Activated T-helper 17 cell treated with anti-CD3 and anti-CD28 coated beads, Interleukin-2, amount 50 U/mL, for 72 hours (primary cell): ENCODE data around the gene GRN. TPM values are rescaled to one million over a fixed set of nuclear protein-coding genes. Genes with fewer than 3 reads are reported as not detected.
"Not testable (repeated sequence)": the region's sequence is repeated elsewhere in the genome, so short reads cannot be mapped to it uniquely, and the experiment has no call there.

Experiments used
- ATAC-seq: fragments of 150-1000 bp; cut with Tn5 transposase; replicated peaks from 2 replicates; pipeline ENCODE4 v1.10.0; 2021; ENCODE audit warnings: mild to moderate bottlenecking, moderate library complexity
- H3K27ac Mint-ChIP-seq: one replicate; pipeline ENCODE4 v1.8.0; 2022; ENCODE audit warnings: mixed read lengths
- H3K27me3 Mint-ChIP-seq: one replicate; pipeline ENCODE4 v1.8.0; 2022; ENCODE audit warnings: mixed read lengths
- H3K36me3 Mint-ChIP-seq: one replicate; pipeline ENCODE4 v1.8.0; 2022; ENCODE audit warnings: low read depth, mild to moderate bottlenecking, mixed read lengths
- H3K4me1 Mint-ChIP-seq: one replicate; pipeline ENCODE4 v1.8.0; 2022; ENCODE audit warnings: mixed read lengths
- H3K4me3 Mint-ChIP-seq: one replicate; pipeline ENCODE4 v1.8.0; 2022; ENCODE audit warnings: mild to moderate bottlenecking, mixed read lengths
- H3K9me3 Mint-ChIP-seq: one replicate; pipeline ENCODE4 v1.8.0; 2022; ENCODE audit warnings: mixed read lengths
- total RNA-seq, 2 donors: library from RNA; stranded (reverse); gene quantifications; one replicate each; pipeline ENCODE4 v1.2.3, GENCODE V29; 2022

The GRN gene
- total RNA-seq, 2 donors from 2014 or later = 48.5 to 54.5 TPM

- Mint-ChIP-seq H3K27ac (no peak overlapping the region), H3K4me1 (peaks cover 6% of the 10 kb centered on the region), H3K4me3 (no peak overlapping the region), H3K27me3 (no peaks in the 10 kb centered on the region), H3K9me3 (no peaks in the 10 kb centered on the region), H3K36me3 (no peaks in the 10 kb centered on the region)
- no peak for ATAC-seq
Observed at GRCh38 chr17:44358066-44358465, 13.0 kb downstream of the GRN start.

GRCh38 chr17:44359006-44359405, 13.9 kb downstream of the GRN start:
- no peak overlapping the region for H3K4me3 Mint-ChIP-seq
- no peaks in the 10 kb centered on the region for H3K27me3 Mint-ChIP-seq
- H3K9me3 Mint-ChIP-seq = no peaks in the 10 kb centered on the region
- H3K4me1 Mint-ChIP-seq = peaks cover 6% of the 10 kb centered on the region
- no peak for ATAC-seq
- H3K36me3 Mint-ChIP-seq = no peaks in the 10 kb centered on the region
- no peak overlapping the region for H3K27ac Mint-ChIP-seq

- no peak overlapping the region for H3K4me3 Mint-ChIP-seq
- ATAC-seq = no peak
- H3K9me3 Mint-ChIP-seq = no peaks in the 10 kb centered on the region
- no peak overlapping the region for H3K27ac Mint-ChIP-seq
- H3K36me3 Mint-ChIP-seq = no peaks in the 10 kb centered on the region
- peaks cover 6% of the 10 kb centered on the region for H3K4me1 Mint-ChIP-seq
- H3K27me3 Mint-ChIP-seq = no peaks in the 10 kb centered on the region
Observed at GRCh38 chr17:44359458-44360143, 14.5 kb downstream of the GRN start.

DNA sequence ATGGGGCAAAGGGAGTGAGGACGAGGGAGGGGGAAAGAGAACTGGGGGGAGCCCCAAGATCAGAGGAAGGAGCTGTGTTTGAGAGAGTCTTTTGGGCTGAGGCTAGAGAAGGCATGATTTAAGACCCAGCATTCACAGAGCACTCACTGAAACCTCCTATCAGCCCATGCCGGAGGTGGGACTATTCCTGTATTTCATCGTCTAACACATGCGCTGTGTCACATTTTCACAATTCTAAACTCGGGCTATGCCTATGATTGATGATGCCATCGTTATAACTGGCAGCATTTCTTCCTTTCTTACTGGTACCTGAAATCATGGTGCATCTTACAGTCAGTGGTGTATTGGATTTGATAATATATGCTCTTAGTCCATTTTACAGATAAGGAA, 15.0 kb downstream of the GRN start:
- no peak overlapping the region for H3K27ac Mint-ChIP-seq
- no peak overlapping the region for H3K4me3 Mint-ChIP-seq
- peaks cover 6% of the 10 kb centered on the region for H3K4me1 Mint-ChIP-seq
- ATAC-seq = no peak
- H3K27me3 Mint-ChIP-seq = peaks cover 4% of the 10 kb centered on the region
- no peaks in the 10 kb centered on the region for H3K9me3 Mint-ChIP-seq
- H3K36me3 Mint-ChIP-seq = no peaks in the 10 kb centered on the region

DNA sequence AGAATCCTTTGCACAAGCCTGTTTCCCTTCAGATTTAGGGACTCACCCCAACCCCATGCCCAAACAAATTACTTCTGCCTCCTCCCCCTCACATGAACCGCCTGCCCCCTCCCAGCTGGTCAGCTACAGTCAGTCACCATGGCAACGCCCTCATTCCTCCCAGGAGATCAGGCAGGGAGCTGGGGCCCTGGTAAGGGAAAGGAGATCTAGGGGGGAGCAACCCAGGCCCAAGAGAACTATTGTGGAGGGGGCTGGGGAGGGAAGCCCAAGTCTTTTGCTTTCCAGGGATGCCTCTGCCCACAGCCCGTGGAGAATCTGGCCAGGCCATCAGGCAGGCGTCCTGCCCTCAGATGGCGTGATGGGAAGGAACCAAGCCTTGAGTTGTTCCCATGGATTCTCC, 15.7 kb downstream of the GRN start:
- no peak for ATAC-seq
- no peaks in the 10 kb centered on the region for H3K36me3 Mint-ChIP-seq
- H3K27ac Mint-ChIP-seq = no peak overlapping the region
- peaks cover 6% of the 10 kb centered on the region for H3K4me1 Mint-ChIP-seq
- no peaks in the 10 kb centered on the region for H3K9me3 Mint-ChIP-seq
- no peak overlapping the region for H3K4me3 Mint-ChIP-seq
- H3K27me3 Mint-ChIP-seq = peaks cover 4% of the 10 kb centered on the region

GRCh38 chr17:44361292-44362260, 16.5 kb downstream of the GRN start:
- no peak overlapping the region for H3K27ac Mint-ChIP-seq
- peaks cover 6% of the 10 kb centered on the region for H3K4me1 Mint-ChIP-seq
- no peaks in the 10 kb centered on the region for H3K36me3 Mint-ChIP-seq
- H3K9me3 Mint-ChIP-seq = no peaks in the 10 kb centered on the region
- ATAC-seq = no peak
- no peak overlapping the region for H3K4me3 Mint-ChIP-seq
- peaks cover 4% of the 10 kb centered on the region for H3K27me3 Mint-ChIP-seq

DNA sequence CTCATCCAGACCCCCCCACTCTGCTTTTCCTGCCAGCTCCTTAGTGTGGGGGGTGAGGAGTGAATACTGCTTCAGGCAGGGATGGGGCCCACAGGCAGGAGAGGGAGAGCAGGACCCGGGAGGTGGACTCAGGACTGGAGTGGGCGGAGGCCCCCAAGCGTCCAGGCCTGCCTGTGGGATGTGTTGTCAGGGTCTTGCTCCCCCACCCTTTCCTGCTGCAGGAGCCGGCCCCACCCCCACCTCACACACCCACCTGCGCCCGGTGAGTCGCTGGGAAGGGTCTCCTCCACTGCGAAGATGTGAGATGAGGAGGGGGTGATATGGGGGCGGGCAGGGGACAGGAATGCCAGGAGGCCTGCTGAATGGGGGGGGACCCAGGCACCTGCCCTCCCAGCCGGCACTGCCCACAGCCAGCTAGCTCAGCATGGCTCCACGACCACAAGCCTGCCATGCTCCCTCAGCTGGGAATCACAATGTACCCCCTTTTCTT, 17.4 kb downstream of the GRN start:
- Mint-ChIP-seq H3K4me1 (peaks cover 6% of the 10 kb centered on the region), H3K27me3 (peaks cover 8% of the 10 kb centered on the region), H3K36me3 (no peaks in the 10 kb centered on the region), H3K9me3 (no peaks in the 10 kb centered on the region), H3K4me3 (peak overlapping the region; percentile 42), H3K27ac (no peak overlapping the region)
- ATAC-seq = no peak

DNA sequence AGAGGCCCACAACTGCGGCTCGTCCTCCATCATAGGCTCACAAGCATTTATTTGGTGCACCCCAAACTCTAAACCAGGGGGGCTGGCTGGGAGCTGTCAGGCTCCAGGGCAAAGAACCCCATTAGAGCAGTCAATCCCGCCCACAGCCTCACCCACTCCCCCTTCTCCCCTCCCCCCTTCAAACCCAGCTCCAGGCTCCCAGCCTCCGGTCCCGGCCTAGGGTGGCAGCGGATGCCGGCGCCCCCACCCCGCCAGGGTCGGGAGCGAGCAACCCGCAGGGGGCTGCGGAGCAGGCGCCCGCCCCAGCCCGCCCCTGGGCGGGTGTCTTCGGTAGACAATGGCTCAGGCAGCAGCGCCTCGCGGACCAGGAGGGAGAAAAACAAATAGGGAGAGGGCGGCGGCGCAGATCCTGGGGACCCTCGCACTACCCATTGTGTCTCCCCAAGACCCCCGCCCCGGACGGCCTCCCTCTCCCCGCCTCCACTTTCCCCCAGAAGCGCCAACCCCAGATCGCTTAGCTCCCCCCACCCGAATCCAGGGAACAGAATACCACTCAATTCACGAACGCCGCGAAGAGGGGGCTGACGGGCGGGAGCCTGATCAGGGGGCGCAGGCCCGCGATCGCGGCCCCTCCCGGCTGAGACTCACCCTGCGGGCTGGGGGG, 18.0 kb downstream of the GRN start:
- peaks cover 12% of the 10 kb centered on the region for H3K27me3 Mint-ChIP-seq
- peak; percentile 50 for ATAC-seq
- H3K9me3 Mint-ChIP-seq = no peaks in the 10 kb centered on the region
- peak overlapping the region; percentile 42 for H3K4me3 Mint-ChIP-seq
- H3K4me1 Mint-ChIP-seq = peaks cover 6% of the 10 kb centered on the region
- H3K36me3 Mint-ChIP-seq = no peaks in the 10 kb centered on the region
- H3K27ac Mint-ChIP-seq = no peak overlapping the region

GRCh38 chr17:44363613-44364159, 18.6 kb downstream of the GRN start, which contains the start of gene FAM171A2:
Gene FAM171A2, minus strand, starts transcription at chr17:44363853. Its CDS starts 139 bp downstream, at chr17:44363714.
- no peaks in the 10 kb centered on the region for H3K9me3 Mint-ChIP-seq
- H3K4me1 Mint-ChIP-seq = peaks cover 6% of the 10 kb centered on the region
- ATAC-seq = peak; percentile 93
- H3K27ac Mint-ChIP-seq = no peak within 1 kb of the TSS
- peak within 1 kb of the TSS; percentile 58 for H3K4me3 Mint-ChIP-seq
- no peaks in the 10 kb centered on the region for H3K36me3 Mint-ChIP-seq
- H3K27me3 Mint-ChIP-seq = peaks cover 12% of the 10 kb centered on the region

DNA sequence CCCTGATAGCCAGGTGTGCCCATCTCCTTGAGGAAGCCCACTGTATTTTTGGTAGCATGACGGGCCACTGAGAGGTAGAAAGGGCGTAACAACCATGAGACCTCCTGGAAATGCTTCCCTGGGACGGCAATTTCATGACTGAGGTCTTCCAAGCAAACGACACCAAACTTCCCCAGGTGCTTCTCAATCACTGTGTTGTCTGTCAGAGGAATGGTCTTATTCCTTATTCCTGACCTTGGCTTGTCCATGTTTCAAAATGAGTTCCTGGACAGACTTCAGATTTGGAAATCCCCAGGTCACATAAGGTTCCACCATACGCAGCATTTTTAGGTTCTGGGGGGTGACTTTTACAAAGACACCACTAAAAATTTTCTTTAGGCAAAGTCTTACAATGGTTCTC, 19.9 kb downstream of the GRN start:
- ATAC-seq, H3K27ac Mint-ChIP-seq, H3K9me3 Mint-ChIP-seq, H3K36me3 Mint-ChIP-seq, H3K4me1 Mint-ChIP-seq: not testable (repeated sequence)
- Mint-ChIP-seq H3K27me3 (peaks cover 12% of the 10 kb centered on the region), H3K4me3 (peak overlapping the region; percentile 58)

GRCh38 chr17:44367231-44367979, 22.3 kb downstream of the GRN start:
- H3K4me1 Mint-ChIP-seq = no peaks in the 10 kb centered on the region
- ATAC-seq = no peak
- no peaks in the 10 kb centered on the region for H3K9me3 Mint-ChIP-seq
- no peaks in the 10 kb centered on the region for H3K36me3 Mint-ChIP-seq
- peaks cover 12% of the 10 kb centered on the region for H3K27me3 Mint-ChIP-seq
- H3K4me3 Mint-ChIP-seq = no peak overlapping the region
- H3K27ac Mint-ChIP-seq = no peak overlapping the region

GRCh38 chr17:44368391-44369243, 23.5 kb downstream of the GRN start:
- not testable (repeated sequence) for H3K9me3 Mint-ChIP-seq, H3K36me3 Mint-ChIP-seq, ATAC-seq, H3K4me3 Mint-ChIP-seq, H3K27ac Mint-ChIP-seq, H3K4me1 Mint-ChIP-seq
- H3K27me3 Mint-ChIP-seq = peaks cover 15% of the 10 kb centered on the region

DNA sequence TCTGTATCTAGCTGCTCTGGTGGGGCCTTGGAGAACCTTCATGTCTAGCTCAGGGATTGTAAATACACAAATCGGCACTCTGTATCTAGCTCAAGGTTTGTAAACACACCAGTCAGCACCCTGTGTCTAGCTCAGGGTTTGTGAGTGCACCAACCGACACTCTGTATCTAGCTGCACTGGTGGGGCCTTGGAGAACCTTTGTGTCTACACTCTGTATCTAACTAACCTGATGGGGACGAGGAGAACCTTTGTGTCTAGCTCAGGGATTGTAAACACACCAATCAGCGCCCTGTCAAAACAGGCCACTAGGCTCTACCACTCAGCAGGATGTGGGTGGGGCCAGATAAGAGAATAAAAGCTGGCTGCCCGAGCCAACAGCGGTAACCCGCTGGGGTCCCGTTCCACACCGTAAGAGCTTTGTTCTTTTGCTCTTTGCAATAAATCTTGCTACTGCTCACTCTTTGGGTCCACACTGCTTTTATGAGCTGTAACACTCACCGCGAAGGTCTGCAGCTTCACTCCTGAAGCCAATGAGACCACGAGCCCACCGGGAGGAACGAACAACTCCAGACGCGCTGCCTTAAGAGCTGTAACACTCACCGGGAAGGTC, 24.4 kb downstream of the GRN start:
- not testable (repeated sequence) for H3K36me3 Mint-ChIP-seq, ATAC-seq, H3K4me1 Mint-ChIP-seq, H3K4me3 Mint-ChIP-seq, H3K9me3 Mint-ChIP-seq, H3K27ac Mint-ChIP-seq
- peaks cover 15% of the 10 kb centered on the region for H3K27me3 Mint-ChIP-seq
